ENCODE data around the gene PYCARD. TPM values are rescaled to one million over a fixed set of nuclear protein-coding genes. Genes with fewer than 3 reads are reported as not detected.

PYCARD gene
- total RNA-seq, 3 donors from 2014 or later = 39.2 to 63.4 (median 63.1) TPM

DNA sequence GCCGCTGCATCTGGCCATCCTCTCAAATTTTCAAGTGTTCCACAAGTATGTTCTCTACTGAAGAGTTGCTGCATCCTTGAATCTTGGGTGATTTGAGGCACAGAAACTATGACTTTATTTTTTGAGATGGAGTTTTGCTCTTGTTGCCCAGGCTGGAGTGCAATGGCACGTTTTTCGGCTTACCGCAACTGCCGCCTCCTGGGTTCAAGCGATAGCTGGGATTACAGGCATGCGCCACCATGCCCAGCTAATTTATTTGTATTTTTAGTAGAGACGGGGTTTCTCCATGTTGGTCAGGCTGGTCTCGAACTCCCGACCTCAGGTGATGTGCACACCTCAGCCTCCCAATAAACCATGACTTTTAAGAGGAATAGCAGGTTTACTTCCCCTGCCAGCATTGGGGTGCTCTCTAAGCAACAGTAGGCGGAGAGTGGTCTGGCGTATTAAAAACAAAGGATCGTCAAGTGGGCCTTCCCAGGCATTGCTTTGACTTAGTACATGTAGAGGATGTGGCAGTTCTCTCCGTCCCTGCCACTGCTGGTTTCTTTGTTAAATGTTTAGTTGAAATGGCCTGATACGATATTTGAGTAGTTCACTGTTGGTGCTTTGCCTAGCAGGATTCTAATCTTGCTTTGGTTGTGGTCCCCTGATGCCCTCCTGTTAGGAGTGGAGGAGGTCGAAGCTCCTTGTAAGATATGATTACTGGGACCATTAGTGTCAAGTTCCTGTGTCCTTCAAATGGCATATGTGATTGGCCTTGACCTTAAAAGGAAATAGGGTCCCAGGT lies 9.5 kb downstream of the PYCARD start:
- H3K4me1 ChIP-seq (ENCODE audit: low read depth) = no peaks in the 10 kb centered on the region
- no peak for ATAC-seq
- TF ChIP-seq, protein P1, sequence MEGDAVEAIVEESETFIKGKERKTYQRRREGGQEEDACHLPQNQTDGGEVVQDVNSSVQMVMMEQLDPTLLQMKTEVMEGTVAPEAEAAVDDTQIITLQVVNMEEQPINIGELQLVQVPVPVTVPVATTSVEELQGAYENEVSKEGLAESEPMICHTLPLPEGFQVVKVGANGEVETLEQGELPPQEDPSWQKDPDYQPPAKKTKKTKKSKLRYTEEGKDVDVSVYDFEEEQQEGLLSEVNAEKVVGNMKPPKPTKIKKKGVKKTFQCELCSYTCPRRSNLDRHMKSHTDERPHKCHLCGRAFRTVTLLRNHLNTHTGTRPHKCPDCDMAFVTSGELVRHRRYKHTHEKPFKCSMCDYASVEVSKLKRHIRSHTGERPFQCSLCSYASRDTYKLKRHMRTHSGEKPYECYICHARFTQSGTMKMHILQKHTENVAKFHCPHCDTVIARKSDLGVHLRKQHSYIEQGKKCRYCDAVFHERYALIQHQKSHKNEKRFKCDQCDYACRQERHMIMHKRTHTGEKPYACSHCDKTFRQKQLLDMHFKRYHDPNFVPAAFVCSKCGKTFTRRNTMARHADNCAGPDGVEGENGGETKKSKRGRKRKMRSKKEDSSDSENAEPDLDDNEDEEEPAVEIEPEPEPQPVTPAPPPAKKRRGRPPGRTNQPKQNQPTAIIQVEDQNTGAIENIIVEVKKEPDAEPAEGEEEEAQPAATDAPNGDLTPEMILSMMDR (IDR thresholded peaks at IDR 0.05) = no peak
- H3K36me3 ChIP-seq (ENCODE audit: low read depth) = peaks cover 31% of the 10 kb centered on the region
- no peaks in the 10 kb centered on the region for H3K9me3 ChIP-seq
- intact Hi-C loops (cut with DNase I, micrococcal nuclease) = no loop called here
- H3K4me3 ChIP-seq = no peak overlapping the region
- DNase-seq = no peak

DNA sequence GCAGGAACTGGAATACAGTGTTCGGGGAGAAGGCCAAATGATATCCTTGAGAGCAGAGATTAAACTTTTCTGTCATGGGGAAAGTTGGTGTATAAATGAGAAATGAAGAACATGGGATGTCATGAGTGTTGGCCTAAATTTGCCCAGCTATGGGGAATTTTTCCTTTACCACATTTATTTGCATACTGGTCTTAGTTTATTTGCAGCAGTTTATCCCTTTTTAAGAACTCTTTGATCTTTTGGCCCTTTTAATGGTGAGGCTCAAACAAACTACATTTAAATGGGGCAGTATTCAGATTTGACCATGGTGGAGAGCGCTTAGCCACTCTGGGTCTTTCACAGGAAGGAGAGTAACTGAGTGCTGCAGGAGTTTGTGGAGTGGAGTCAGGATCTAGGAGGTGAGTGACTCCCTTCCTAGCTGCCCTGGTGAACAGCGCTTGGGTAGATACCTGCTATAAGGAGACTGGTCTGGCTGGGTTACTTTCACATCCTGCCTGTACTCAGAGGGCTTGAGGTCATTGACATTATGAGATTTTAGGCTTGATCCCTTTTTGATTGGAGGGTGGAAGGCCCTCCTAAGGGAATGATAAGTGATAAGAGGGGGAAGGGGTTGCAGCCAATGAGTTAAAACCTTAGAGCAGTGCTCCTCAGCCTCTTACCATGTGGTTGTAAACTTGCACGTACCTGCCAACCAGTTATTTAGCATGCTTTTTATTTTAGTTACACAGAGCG lies 10.7 kb downstream of the PYCARD start:
- intact Hi-C loops (cut with DNase I, micrococcal nuclease) = no loop called here
- TF ChIP-seq, protein P1 (IDR thresholded peaks at IDR 0.05) = no peak
- no peak for DNase-seq
- Histone ChIP-seq H3K4me3 (no peak overlapping the region), H3K4me1 (ENCODE audit: low read depth) (no peaks in the 10 kb centered on the region), H3K36me3 (ENCODE audit: low read depth) (peaks cover 32% of the 10 kb centered on the region), H3K9me3 (no peaks in the 10 kb centered on the region)
- ATAC-seq = no peak

DNA sequence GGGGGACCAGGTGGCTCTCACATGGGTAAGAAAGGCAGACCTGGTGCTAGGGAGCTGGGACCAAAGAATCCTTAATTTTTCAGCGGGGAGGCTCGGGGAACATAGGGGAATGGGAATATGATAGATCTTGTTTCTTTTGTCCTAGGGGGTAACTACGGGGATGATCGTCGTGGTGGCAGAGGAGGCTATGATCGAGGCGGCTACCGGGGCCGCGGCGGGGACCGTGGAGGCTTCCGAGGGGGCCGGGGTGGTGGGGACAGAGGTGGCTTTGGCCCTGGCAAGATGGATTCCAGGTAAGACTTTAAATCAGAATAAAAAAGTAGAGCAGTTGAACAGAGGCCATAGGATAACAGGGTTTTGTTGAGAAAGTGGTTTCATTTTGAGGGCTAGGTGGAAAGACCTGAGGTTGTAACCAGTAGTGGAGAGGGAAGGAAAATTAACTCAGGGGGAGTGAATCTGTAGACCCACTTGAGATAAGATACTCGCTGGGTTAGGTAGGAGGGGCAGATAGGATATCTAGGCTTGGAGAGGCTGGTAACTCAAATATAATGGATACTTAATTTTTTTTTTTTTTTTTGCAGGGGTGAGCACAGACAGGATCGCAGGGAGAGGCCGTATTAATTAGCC lies 11.6 kb downstream of the PYCARD start:
- Histone ChIP-seq H3K4me1 (ENCODE audit: low read depth) (peaks cover 3% of the 10 kb centered on the region), H3K4me3 (no peak overlapping the region), H3K9me3 (no peaks in the 10 kb centered on the region), H3K36me3 (ENCODE audit: low read depth) (peaks cover 39% of the 10 kb centered on the region)
- DNase-seq (no peak), ATAC-seq (no peak)
- intact Hi-C loops (cut with DNase I, micrococcal nuclease) = no loop called here
- TF ChIP-seq, protein P1 (IDR thresholded peaks at IDR 0.05) = no peak

DNA sequence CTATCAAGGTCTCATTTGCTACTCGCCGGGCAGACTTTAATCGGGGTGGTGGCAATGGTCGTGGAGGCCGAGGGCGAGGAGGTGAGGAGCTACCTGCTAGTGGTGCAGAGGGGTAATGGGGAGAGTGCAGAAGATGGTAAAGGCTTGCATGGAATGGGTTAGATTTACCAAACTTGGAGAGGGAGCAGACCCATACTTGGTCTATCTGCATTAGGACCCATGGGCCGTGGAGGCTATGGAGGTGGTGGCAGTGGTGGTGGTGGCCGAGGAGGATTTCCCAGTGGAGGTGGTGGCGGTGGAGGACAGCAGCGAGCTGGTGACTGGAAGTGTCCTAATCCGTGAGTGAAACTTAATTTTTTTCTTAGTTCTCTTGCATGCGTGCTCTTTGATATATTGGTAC lies 12.5 kb downstream of the PYCARD start:
- Histone ChIP-seq H3K36me3 (ENCODE audit: low read depth) (peaks cover 42% of the 10 kb centered on the region), H3K9me3 (no peaks in the 10 kb centered on the region), H3K4me3 (no peak overlapping the region), H3K4me1 (ENCODE audit: low read depth) (peaks cover 3% of the 10 kb centered on the region)
- intact Hi-C loops (cut with DNase I, micrococcal nuclease) = no loop called here
- DNase-seq = no peak
- TF ChIP-seq, protein P1 (IDR thresholded peaks at IDR 0.05) = no peak
- ATAC-seq = no peak

DNA sequence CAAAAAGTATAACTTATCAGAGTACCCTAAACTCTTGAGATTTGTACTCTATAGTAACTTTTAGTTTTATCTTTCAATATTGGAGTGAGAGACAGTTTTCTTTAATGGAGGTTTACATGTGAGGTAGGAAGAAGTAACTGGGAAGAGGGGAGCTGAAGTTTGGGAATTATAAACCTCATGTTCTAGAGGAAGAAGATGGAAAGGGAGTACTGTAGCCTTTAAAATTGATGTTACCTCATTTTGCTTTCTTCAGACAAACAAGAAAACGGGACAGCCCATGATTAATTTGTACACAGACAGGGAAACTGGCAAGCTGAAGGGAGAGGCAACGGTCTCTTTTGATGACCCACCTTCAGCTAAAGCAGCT lies 13.2 kb downstream of the PYCARD start:
- Histone ChIP-seq H3K9me3 (no peaks in the 10 kb centered on the region), H3K4me3 (no peak overlapping the region), H3K4me1 (ENCODE audit: low read depth) (peaks cover 3% of the 10 kb centered on the region), H3K36me3 (ENCODE audit: low read depth) (peaks cover 44% of the 10 kb centered on the region)
- no peak for ATAC-seq
- intact Hi-C loops (cut with DNase I, micrococcal nuclease) = no loop called here
- DNase-seq = no peak
- TF ChIP-seq, protein P1 (IDR thresholded peaks at IDR 0.05) = no peak

Data from mucosa of descending colon (tissue), 3 donors.